NT2/D1 (cell line): ENCODE results near the gene B3GNT5.

Experiments
- DNase-seq: peaks from one replicate; pipeline ENCODE4 v3.0.0-alpha.2; 2011; ENCODE audit warnings: low read depth, low spot score
- H3K27me3 ChIP-seq: 2 replicates; pipeline ENCODE4 v1.6.0; 2011; ENCODE audit warnings: mild to moderate bottlenecking; ENCODE audit not compliant: insufficient read length, insufficient read depth
- H3K36me3 ChIP-seq: 2 replicates; pipeline ENCODE4 v1.6.1; 2011; ENCODE audit warnings: mild to moderate bottlenecking, low read length, mixed read lengths; ENCODE audit not compliant: insufficient read depth, insufficient read length
- H3K4me1 ChIP-seq: 2 replicates; pipeline ENCODE4 v1.5.1; 2011; ENCODE audit not compliant: insufficient read depth, insufficient read length
- H3K4me3 ChIP-seq: 2 replicates; pipeline ENCODE4 v1.5.1; 2011; ENCODE audit warnings: low read depth; ENCODE audit not compliant: insufficient read length
- H3K9ac ChIP-seq: 2 replicates; pipeline ENCODE4 v1.6.0; 2011; ENCODE audit warnings: low read depth; ENCODE audit not compliant: insufficient read length
- H3K9me3 ChIP-seq: 2 replicates; pipeline ENCODE4 v1.5.1; 2011; ENCODE audit warnings: mild to moderate bottlenecking, low read length; ENCODE audit not compliant: insufficient read depth
- SUZ12 ChIP-seq: IDR thresholded peaks from 2 replicates; pipeline ENCODE4 v1.6.1; 2011; ENCODE audit not compliant: insufficient read length, insufficient read depth; ENCODE audit errors: extremely low read depth
- YY1 ChIP-seq: IDR thresholded peaks from 2 replicates; pipeline ENCODE4 v1.6.1; 2011; ENCODE audit not compliant: insufficient read length, insufficient read depth
- ZNF274 ChIP-seq: IDR thresholded peaks from 2 replicates; pipeline ENCODE4 v1.6.1; 2011; ENCODE audit warnings: mild to moderate bottlenecking, low read depth, low read length

The B3GNT5 gene

DNA sequence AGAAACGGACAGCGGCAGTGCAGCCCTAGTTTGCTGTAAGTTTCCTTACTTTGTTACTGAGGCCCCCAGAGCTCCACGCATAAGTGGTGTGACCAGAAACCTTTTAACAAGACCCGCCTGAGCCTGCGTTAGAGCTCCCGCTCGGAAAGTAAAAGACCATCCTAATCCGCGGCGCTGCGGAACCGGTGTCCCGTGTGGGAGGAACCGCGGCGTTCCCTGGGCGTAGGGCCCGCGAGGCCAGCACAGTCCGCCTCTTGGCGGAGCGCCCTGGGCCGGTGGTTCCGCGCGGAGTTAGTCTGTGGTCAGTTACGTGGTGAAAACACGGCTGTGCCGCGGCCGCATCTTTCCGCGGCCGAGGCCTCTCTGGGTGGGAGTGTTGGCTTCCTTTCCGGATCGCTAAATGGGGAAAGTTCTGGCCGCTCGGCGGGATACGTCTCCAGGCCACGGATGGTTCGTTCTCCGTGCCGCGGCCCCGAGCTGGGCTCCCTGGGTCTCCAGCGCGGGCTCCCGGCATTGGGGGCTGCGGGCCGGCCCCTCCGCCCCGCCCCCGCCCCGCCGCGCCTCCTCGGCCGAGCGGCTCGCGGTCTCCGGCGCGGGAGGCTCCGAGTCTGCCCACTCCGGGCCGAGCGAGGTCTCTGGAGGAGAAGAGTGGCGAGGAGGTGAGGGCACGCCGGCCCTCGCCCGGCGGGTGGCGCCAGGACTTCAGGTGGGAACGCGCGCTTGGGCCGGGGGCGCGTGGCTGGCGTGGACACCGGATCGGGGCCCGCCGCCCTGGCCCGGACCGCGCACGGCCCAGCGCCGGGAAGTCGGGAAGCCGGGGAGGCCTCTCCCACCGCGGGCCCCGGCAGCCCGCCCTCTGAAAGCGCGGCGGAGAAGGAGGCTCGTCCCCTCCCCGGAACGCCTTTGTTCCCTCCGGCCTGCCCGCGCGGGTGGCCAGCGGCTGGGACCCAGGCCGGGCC is 754 bp downstream of the B3GNT5 start:
- H3K27me3 ChIP-seq = peaks cover 59% of the 10 kb centered on the region
- TF ChIP-seq ZNF274 (no peak), YY1 (no peak), SUZ12 (no peak)
- H3K9me3 ChIP-seq = no peaks in the 10 kb centered on the region
- peak overlapping the region; percentile 87 for H3K9ac ChIP-seq
- H3K36me3 ChIP-seq = no peaks in the 10 kb centered on the region
- DNase-seq = no peak
- H3K4me3 ChIP-seq = peak overlapping the region; percentile 74
- H3K4me1 ChIP-seq = peaks cover 5% of the 10 kb centered on the region

DNA sequence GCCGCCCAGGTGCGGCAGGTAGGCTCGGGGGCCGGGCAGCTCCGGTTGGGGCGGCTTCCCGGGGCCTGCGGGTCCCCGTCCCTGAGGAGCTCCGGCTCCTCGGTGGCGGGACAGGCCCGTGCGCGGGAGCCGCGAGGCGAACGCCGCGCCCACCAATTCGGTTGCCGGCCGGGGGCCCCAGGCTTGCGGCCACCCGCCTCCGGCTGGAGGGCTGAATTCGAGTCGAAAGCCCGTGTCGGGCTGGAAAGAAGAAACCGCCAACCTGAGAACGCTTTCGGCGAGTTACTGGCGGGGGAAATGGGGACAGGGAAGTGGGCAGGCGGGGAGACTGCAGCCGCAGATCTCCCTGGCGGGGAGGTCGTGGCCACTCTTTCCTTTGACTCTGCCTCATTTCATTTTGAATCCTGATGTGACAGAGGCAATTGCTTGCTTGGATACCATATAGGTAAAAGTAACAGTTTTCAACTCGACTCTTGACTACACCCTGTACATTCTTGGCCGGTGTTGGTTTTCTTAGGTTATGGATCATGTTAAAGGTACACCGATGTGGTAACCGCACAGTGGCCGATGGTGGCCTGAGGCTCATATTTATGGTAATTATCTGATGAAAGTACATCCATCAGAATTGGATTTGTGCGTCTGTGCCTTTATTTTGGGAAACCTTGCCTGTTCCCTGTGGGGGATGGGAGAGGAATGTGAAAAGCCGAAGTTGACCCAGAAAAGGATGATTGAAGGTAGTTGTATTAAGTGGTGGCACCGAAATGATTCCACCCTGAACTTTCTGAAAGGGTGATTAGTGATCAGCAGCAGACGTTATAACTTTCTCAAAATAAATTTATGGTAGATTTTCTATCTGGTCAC is 1.7 kb downstream of the B3GNT5 start:
- peaks cover 59% of the 10 kb centered on the region for H3K27me3 ChIP-seq
- H3K4me1 ChIP-seq = no peaks in the 10 kb centered on the region
- no peaks in the 10 kb centered on the region for H3K9me3 ChIP-seq
- DNase-seq = no peak
- H3K36me3 ChIP-seq = no peaks in the 10 kb centered on the region
- H3K9ac ChIP-seq = peak overlapping the region; percentile 87
- H3K4me3 ChIP-seq = peak overlapping the region; percentile 74
- TF ChIP-seq YY1 (no peak), ZNF274 (no peak), SUZ12 (no peak)

DNA sequence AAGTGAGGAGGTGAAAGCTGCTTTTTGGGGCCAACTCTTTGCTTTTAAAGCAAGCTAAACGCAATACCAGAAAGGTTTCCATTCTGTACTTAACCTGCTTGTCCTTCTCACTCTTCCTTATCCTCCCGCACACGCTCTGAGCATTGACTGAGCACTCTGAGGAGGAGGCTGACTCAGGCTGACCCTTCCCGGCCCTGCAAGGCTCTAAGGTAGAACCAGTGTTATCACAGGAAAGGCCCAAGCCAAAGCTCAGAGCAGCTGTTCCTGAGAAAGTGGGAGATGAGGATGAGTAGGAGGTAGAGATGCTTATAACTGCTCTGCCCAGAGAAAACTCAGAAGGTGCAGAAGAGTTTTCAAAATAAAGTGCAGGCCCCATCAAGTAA is 2.3 kb downstream of the B3GNT5 start:
- Histone ChIP-seq H3K4me3 (peak overlapping the region; percentile 74), H3K4me1 (no peaks in the 10 kb centered on the region), H3K36me3 (no peaks in the 10 kb centered on the region), H3K9me3 (no peaks in the 10 kb centered on the region), H3K27me3 (peaks cover 57% of the 10 kb centered on the region), H3K9ac (peak overlapping the region; percentile 87)
- DNase-seq = no peak
- TF ChIP-seq SUZ12 (no peak), ZNF274 (no peak), YY1 (no peak)

DNA sequence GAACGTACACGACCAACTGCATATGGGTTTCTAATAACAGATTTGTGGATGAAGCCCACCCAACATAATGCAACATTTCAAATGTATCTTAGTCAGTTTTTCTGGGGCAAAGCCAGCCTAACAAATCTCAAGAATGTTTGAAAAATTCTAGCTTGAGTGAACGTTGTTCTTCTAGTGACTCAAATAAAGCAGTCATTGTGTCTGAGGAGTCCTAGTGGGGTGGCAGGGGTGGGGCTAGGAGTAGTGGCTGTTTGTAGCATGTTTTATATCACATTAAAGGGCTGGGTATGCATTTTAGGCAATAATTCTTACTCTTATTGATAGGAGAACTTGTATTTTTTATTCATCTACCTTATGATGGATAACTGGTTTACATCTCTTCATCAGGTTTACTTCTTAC is 6.0 kb downstream of the B3GNT5 start:
- no peak for DNase-seq
- H3K9ac ChIP-seq = no peak overlapping the region
- H3K4me1 ChIP-seq = no peaks in the 10 kb centered on the region
- H3K27me3 ChIP-seq = peaks cover 24% of the 10 kb centered on the region
- H3K9me3 ChIP-seq = no peaks in the 10 kb centered on the region
- no peak overlapping the region for H3K4me3 ChIP-seq
- H3K36me3 ChIP-seq = no peaks in the 10 kb centered on the region
- TF ChIP-seq ZNF274 = no peak
- TF ChIP-seq SUZ12 = no peak
- TF ChIP-seq YY1 = no peak

DNA sequence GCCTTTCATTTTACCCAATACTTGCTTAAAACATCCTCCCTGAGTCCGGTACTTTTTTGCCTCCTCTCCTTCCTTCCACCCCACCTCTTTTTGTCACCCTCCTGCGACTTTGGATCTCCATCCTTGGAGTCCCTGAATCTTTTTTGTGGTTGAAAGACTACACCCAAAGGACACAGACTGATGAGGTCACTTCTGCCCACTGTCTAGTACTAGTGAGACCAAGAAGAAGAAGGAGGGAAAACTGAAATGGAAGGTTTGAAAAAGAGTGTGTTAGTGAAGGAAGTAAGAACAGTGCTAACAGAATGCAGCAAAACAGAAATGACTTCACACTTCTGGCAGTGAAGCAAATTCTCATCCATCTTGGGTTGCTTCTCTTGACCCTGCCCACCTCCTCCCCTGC is 6.6 kb downstream of the B3GNT5 start:
- no peak for DNase-seq
- Histone ChIP-seq H3K4me3 (no peak overlapping the region), H3K9ac (no peak overlapping the region), H3K9me3 (no peaks in the 10 kb centered on the region), H3K36me3 (no peaks in the 10 kb centered on the region), H3K4me1 (no peaks in the 10 kb centered on the region), H3K27me3 (peaks cover 22% of the 10 kb centered on the region)
- TF ChIP-seq SUZ12 (no peak), YY1 (no peak), ZNF274 (no peak)

DNA sequence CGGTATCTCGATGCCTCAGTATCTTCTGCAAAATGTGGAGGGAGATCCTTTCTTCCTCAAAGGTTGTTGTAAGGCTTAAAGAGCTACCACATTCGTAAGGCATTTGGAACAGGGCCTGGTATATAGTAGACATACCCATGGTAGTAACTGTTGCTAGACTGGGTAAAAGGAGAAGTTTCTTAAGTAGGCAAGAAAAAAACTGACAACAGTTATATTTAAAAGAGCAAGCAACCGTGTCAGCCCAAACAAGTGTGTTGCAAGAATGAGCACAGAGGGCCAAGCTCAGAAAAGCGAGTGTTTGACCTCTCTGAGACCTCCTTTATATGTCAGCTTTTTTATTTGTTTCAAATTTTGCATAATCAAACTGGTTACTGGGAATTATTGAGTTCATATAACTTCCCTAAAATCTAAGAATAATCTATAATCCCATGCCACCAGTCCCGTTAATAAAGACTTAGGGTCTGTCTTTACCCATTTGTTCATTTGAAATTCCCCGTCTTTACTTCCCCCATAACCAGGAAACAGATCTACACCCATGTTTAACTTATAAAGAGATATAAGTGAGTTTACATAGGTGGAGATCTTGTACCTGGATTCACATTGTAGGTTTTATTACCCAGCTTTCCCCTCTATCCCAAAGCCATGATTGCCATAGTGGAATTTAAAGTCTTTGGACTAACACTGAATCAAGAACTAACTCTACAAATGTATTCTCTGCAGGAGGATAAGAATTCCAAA is 7.3 kb downstream of the B3GNT5 start:
- H3K9me3 ChIP-seq = no peaks in the 10 kb centered on the region
- no peaks in the 10 kb centered on the region for H3K36me3 ChIP-seq
- peaks cover 15% of the 10 kb centered on the region for H3K27me3 ChIP-seq
- no peak overlapping the region for H3K9ac ChIP-seq
- no peak for TF ChIP-seq YY1
- TF ChIP-seq SUZ12 = no peak
- no peak for TF ChIP-seq ZNF274
- no peak overlapping the region for H3K4me3 ChIP-seq
- no peaks in the 10 kb centered on the region for H3K4me1 ChIP-seq
- DNase-seq = no peak
